Calu3 (cell line): Measurements from ENCODE around the gene FAM9A. TPM values are rescaled to one million over a fixed set of nuclear protein-coding genes. Genes with fewer than 3 reads are reported as not detected.

Source experiments
- BruUV-seq: library from RNA; stranded (reverse); fragments of 400-500 nt; replicated peaks from 2 replicates; lab custom pipeline; 2021; lab: Mats Ljungman, UMichigan
- CTCF ChIA-PET: fragments of 300-600 bp; sonication (Branson Sonifier 250); formaldehyde crosslinking; loops from one replicate; lab custom pipeline; 2022; ENCODE audit warnings: antibody characterized with exemption; lab: Charles Lee
- DNase-seq: peaks from one replicate; pipeline ENCODE4 v3.0.0; 2022
- H3K27ac Mint-ChIP-seq: one replicate; pipeline ENCODE4 v1.8.0; 2022; ENCODE audit warnings: mixed read lengths; ENCODE audit not compliant: unreplicated experiment
- H3K27me3 Mint-ChIP-seq: one replicate; pipeline ENCODE4 v1.8.0; 2022; ENCODE audit warnings: mixed read lengths; ENCODE audit not compliant: unreplicated experiment
- H3K36me3 Mint-ChIP-seq: one replicate; pipeline ENCODE4 v1.8.0; 2022; ENCODE audit warnings: mild to moderate bottlenecking, moderate library complexity, mixed read lengths; ENCODE audit not compliant: insufficient read depth, unreplicated experiment
- H3K4me1 Mint-ChIP-seq: one replicate; pipeline ENCODE4 v1.8.0; 2022; ENCODE audit warnings: mild to moderate bottlenecking, low read depth, mixed read lengths; ENCODE audit not compliant: unreplicated experiment
- H3K4me3 Mint-ChIP-seq: one replicate; pipeline ENCODE4 v1.8.0; 2022; ENCODE audit warnings: mild to moderate bottlenecking, low read depth, moderate library complexity, mixed read lengths; ENCODE audit not compliant: unreplicated experiment
- H3K9me3 Mint-ChIP-seq: one replicate; pipeline ENCODE4 v1.8.0; 2022; ENCODE audit warnings: low read depth, mixed read lengths; ENCODE audit not compliant: unreplicated experiment
- intact Hi-C: fragments of 100-400 bp; cut with micrococcal nuclease; formaldehyde crosslinking; loops from one replicate; pipeline ENCODE4 v1.10.0; 2022; ENCODE audit not compliant: unreplicated experiment
- total RNA-seq: library from RNA; stranded (reverse); gene quantifications from 2 replicates; pipeline ENCODE4 v1.2.3, GENCODE V29; 2022
- TF ChIP-seq, protein P1 (sequence below): fragments of 200-600 bp; IDR thresholded peaks from one replicate; pipeline ENCODE4 v1.8.0; 2022; ENCODE audit warnings: antibody characterized with exemption; ENCODE audit not compliant: unreplicated experiment

FAM9A gene
- total RNA-seq, 1 experiment from 2014 or later, result not detected

GRCh38 chrX:8834392-8834791 is 33.2 kb upstream of the FAM9A start:
- TF ChIP-seq, protein P1, sequence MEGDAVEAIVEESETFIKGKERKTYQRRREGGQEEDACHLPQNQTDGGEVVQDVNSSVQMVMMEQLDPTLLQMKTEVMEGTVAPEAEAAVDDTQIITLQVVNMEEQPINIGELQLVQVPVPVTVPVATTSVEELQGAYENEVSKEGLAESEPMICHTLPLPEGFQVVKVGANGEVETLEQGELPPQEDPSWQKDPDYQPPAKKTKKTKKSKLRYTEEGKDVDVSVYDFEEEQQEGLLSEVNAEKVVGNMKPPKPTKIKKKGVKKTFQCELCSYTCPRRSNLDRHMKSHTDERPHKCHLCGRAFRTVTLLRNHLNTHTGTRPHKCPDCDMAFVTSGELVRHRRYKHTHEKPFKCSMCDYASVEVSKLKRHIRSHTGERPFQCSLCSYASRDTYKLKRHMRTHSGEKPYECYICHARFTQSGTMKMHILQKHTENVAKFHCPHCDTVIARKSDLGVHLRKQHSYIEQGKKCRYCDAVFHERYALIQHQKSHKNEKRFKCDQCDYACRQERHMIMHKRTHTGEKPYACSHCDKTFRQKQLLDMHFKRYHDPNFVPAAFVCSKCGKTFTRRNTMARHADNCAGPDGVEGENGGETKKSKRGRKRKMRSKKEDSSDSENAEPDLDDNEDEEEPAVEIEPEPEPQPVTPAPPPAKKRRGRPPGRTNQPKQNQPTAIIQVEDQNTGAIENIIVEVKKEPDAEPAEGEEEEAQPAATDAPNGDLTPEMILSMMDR, result no peak
- DNase-seq, result no peak
- Mint-ChIP-seq H3K27me3 (no peaks in the 10 kb centered on the region), H3K4me3 (no peak overlapping the region), H3K27ac (no peak overlapping the region), H3K9me3 (no peaks in the 10 kb centered on the region), H3K4me1 (no peaks in the 10 kb centered on the region), H3K36me3 (no peaks in the 10 kb centered on the region)
- no TSS peak for BruUV-seq
- CTCF ChIA-PET, result no interaction called here
- intact Hi-C loops, result loop anchor here (10.0 kb wide), 1 partner anchor 1520 kb away; no protein-coding TSS in a partner anchor

- TF ChIP-seq, protein P1, result no peak
- Mint-ChIP-seq H3K9me3 (no peaks in the 10 kb centered on the region), H3K4me3 (no peak overlapping the region), H3K27me3 (no peaks in the 10 kb centered on the region), H3K36me3 (no peaks in the 10 kb centered on the region), H3K27ac (no peak overlapping the region), H3K4me1 (no peaks in the 10 kb centered on the region)
- intact Hi-C loops, result loop anchor here (10.0 kb wide), 1 partner anchor 1522 kb away; no protein-coding TSS in a partner anchor
- CTCF ChIA-PET, result no interaction called here
- no peak for DNase-seq
- no TSS peak for BruUV-seq
Observed at GRCh38 chrX:8832582-8833378, 31.6 kb upstream of the FAM9A start.

- no peaks in the 10 kb centered on the region for H3K27me3 Mint-ChIP-seq
- CTCF ChIA-PET, result no interaction called here
- no TSS peak for BruUV-seq
- intact Hi-C loops, result loop anchor here (2.0 kb wide), 1 partner anchor 55 kb away; no protein-coding TSS in a partner anchor
- no peak overlapping the region for H3K27ac Mint-ChIP-seq
- no peak overlapping the region for H3K4me3 Mint-ChIP-seq
- peaks cover 28% of the 10 kb centered on the region for H3K4me1 Mint-ChIP-seq
- no peaks in the 10 kb centered on the region for H3K36me3 Mint-ChIP-seq
- no peaks in the 10 kb centered on the region for H3K9me3 Mint-ChIP-seq
- TF ChIP-seq, protein P1, result no peak
- no peak for DNase-seq
Observed at GRCh38 chrX:8823698-8824097, 22.5 kb upstream of the FAM9A start.

GRCh38 chrX:8822002-8822401 is 20.8 kb upstream of the FAM9A start:
- H3K4me3 Mint-ChIP-seq, result no peak overlapping the region
- no peak for DNase-seq

More at GRCh38 chrX:8822002-8822401, 20.8 kb upstream of the FAM9A start:
- Mint-ChIP-seq H3K4me1 (peaks cover 28% of the 10 kb centered on the region), H3K9me3 (no peaks in the 10 kb centered on the region), H3K27ac (no peak overlapping the region), H3K36me3 (no peaks in the 10 kb centered on the region), H3K27me3 (no peaks in the 10 kb centered on the region)
- CTCF ChIA-PET, result interaction anchor here (1.0 kb wide), 2 partner anchors 27 to 47 kb away, joined by 3 read pairs; no protein-coding TSS in a partner anchor
- intact Hi-C loops, result loop anchor here (2.0 kb wide), 1 partner anchor 57 kb away; no protein-coding TSS in a partner anchor
- no TSS peak for BruUV-seq
- TF ChIP-seq, protein P1, result no peak
